Liver (tissue), 3 donors: ENCODE measurements around the gene THAP11.

Experiments used
- CTCF ChIP-seq: fragments of 150-350 bp; IDR thresholded peaks from 2 replicates; pipeline ENCODE4 v1.5.1; 2017; ENCODE audit warnings: improper control_type of control experiment, low read depth, low read length; ENCODE audit not compliant: missing input control
- EGR1 ChIP-seq, 2 donors: IDR thresholded peaks; 2 replicates each; pipeline ENCODE4 v1.6.1; 2016 to 2018; ENCODE audit warnings: antibody characterized with exemption in 2 of 2, low read depth in 2 of 2
- GABPA ChIP-seq, 2 donors: IDR thresholded peaks in 1 of 2; conservative IDR thresholded peaks in 1 of 2; 2 replicates each; pipeline ENCODE4 v1.6.1; 2016; ENCODE audit warnings: antibody characterized with exemption in 2 of 2, mild to moderate bottlenecking in 1 of 2, moderate library complexity in 1 of 2
- HNF4G ChIP-seq: IDR thresholded peaks from 2 replicates; pipeline ENCODE4 v1.6.1; 2016; ENCODE audit warnings: antibody characterized with exemption
- JUND ChIP-seq, 2 donors: IDR thresholded peaks; 2 replicates each; pipeline ENCODE4 v1.6.1; 2016; ENCODE audit warnings: antibody characterized with exemption in 2 of 2
- RAD21 ChIP-seq, 2 donors: IDR thresholded peaks; 2 replicates each; pipeline ENCODE4 v1.6.1; 2016; ENCODE audit warnings: antibody characterized with exemption in 2 of 2, mild to moderate bottlenecking in 2 of 2
- RXRA ChIP-seq, 2 donors: IDR thresholded peaks; 2 replicates each; pipeline ENCODE4 v1.6.1; 2017 to 2018; ENCODE audit warnings: antibody characterized with exemption in 2 of 2, mild to moderate bottlenecking in 1 of 2
- SP1 ChIP-seq: IDR thresholded peaks from 2 replicates; pipeline ENCODE4 v1.6.1; 2018; ENCODE audit warnings: antibody characterized with exemption, mild to moderate bottlenecking
- TAF1 ChIP-seq: conservative IDR thresholded peaks from 2 replicates; pipeline ENCODE4 v1.6.1; 2016; ENCODE audit warnings: antibody characterized with exemption, mild to moderate bottlenecking
- YY1 ChIP-seq: IDR thresholded peaks from 2 replicates; pipeline ENCODE4 v1.6.1; 2016; ENCODE audit warnings: antibody characterized with exemption, mild to moderate bottlenecking
- ZBTB33 ChIP-seq: IDR thresholded peaks from 2 replicates; pipeline ENCODE4 v1.6.1; 2016; ENCODE audit warnings: antibody characterized with exemption
- TF ChIP-seq, protein P1 (sequence below): IDR thresholded peaks from 2 replicates; pipeline ENCODE4 v1.6.1; 2016; ENCODE audit warnings: antibody characterized with exemption, mild to moderate bottlenecking
- TF ChIP-seq, protein P2 (sequence below): IDR thresholded peaks from 2 replicates; pipeline ENCODE4 v1.6.1; 2016; ENCODE audit warnings: antibody characterized with exemption
- TF ChIP-seq, protein P3 (sequence below): IDR thresholded peaks from 2 replicates; pipeline ENCODE4 v1.6.1; 2016; ENCODE audit warnings: antibody characterized with exemption
- donor health status: healthy.
- donor health status: healthy.

DNA sequence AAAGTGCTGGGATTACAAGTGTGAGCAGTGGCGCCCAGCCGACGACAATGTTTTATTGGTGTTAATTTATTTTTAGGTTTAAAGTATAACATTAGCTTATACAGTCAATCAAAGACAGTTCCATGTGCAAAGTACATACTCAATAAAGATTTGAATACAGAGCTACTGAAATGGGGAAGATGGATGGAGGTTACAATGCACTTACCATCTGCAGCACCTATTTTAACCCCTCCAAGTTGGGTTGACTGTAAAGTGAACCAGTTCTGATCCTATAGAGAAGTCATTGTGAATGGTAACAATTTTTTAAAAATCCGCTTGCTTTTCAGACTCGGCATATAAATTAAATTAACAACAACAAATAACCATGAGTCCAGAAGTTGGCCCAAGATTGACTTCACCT is 50.3 kb downstream of the THAP11 start:
- TF ChIP-seq CTCF (no peak), ZBTB33 (no peak), SP1 (no peak), YY1 (no peak), JUND (IDR thresholded peaks at IDR 0.05) (no peak), TAF1 (no peak), HNF4G (no peak), RXRA (IDR thresholded peaks at IDR 0.05) (no peak), GABPA (IDR thresholded peaks at IDR 0.05 in 1 of 2, conservative IDR thresholded peaks at IDR 0.05 in 1 of 2) (no peak), RAD21 (IDR thresholded peaks at IDR 0.05) (no peak), EGR1 (IDR thresholded peaks at IDR 0.05; ENCODE audit: low read depth in 2 of 2) (no peak)
- TF ChIP-seq, protein P1, sequence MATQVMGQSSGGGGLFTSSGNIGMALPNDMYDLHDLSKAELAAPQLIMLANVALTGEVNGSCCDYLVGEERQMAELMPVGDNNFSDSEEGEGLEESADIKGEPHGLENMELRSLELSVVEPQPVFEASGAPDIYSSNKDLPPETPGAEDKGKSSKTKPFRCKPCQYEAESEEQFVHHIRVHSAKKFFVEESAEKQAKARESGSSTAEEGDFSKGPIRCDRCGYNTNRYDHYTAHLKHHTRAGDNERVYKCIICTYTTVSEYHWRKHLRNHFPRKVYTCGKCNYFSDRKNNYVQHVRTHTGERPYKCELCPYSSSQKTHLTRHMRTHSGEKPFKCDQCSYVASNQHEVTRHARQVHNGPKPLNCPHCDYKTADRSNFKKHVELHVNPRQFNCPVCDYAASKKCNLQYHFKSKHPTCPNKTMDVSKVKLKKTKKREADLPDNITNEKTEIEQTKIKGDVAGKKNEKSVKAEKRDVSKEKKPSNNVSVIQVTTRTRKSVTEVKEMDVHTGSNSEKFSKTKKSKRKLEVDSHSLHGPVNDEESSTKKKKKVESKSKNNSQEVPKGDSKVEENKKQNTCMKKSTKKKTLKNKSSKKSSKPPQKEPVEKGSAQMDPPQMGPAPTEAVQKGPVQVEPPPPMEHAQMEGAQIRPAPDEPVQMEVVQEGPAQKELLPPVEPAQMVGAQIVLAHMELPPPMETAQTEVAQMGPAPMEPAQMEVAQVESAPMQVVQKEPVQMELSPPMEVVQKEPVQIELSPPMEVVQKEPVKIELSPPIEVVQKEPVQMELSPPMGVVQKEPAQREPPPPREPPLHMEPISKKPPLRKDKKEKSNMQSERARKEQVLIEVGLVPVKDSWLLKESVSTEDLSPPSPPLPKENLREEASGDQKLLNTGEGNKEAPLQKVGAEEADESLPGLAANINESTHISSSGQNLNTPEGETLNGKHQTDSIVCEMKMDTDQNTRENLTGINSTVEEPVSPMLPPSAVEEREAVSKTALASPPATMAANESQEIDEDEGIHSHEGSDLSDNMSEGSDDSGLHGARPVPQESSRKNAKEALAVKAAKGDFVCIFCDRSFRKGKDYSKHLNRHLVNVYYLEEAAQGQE: no peak
- TF ChIP-seq, protein P2, sequence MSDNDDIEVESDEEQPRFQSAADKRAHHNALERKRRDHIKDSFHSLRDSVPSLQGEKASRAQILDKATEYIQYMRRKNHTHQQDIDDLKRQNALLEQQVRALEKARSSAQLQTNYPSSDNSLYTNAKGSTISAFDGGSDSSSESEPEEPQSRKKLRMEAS: no peak
- TF ChIP-seq, protein P3, sequence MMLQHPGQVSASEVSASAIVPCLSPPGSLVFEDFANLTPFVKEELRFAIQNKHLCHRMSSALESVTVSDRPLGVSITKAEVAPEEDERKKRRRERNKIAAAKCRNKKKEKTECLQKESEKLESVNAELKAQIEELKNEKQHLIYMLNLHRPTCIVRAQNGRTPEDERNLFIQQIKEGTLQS: no peak
